SJSA1 (cell line): ENCODE results near the gene SPARCL1. TPM values are rescaled to one million over a fixed set of nuclear protein-coding genes. Genes with fewer than 3 reads are reported as not detected.

Source experiments
- DNase-seq, 2 experiments: peaks; one replicate each; pipeline ENCODE4 v3.0.0-alpha.2; 2015 to 2020; ENCODE audit warnings: low spot score in 2 of 2, low read depth in 1 of 2
- H3K27ac ChIP-seq: fragments of 250-450 bp; sonication (Bioruptor Pico); 2 replicates; pipeline ENCODE4 v1.5.1; 2020; ENCODE audit warnings: mild to moderate bottlenecking, moderate library complexity
- H3K27me3 ChIP-seq: fragments of 250-450 bp; sonication (Bioruptor Pico); replicated peaks from 2 replicates; pipeline ENCODE4 v1.5.1; 2020; ENCODE audit warnings: mild to moderate bottlenecking, moderate library complexity
- H3K36me3 ChIP-seq: fragments of 250-450 bp; sonication (Bioruptor Pico); 2 replicates; pipeline ENCODE4 v1.5.1; 2020; ENCODE audit warnings: mild to moderate bottlenecking
- H3K4me1 ChIP-seq: fragments of 250-450 bp; sonication (Bioruptor Pico); replicated peaks from 2 replicates; pipeline ENCODE4 v1.6.1; 2021; ENCODE audit warnings: mild to moderate bottlenecking
- H3K4me3 ChIP-seq: fragments of 250-450 bp; sonication (Bioruptor Pico); 2 replicates; pipeline ENCODE4 v1.5.1; 2020; ENCODE audit warnings: mild to moderate bottlenecking
- H3K9me3 ChIP-seq: fragments of 250-450 bp; sonication (Bioruptor Pico); replicated peaks from 2 replicates; pipeline ENCODE4 v1.5.1; 2020; ENCODE audit warnings: mild to moderate bottlenecking
- total RNA-seq: library from RNA; depleted of rRNA; stranded (reverse); fragments of >200 nt; shearing (Covaris generic); gene quantifications from 2 replicates; pipeline ENCODE4 v1.2.3, GENCODE V29; 2014

Gene SPARCL1
- total RNA-seq, 1 experiment from 2014 or later: not detected

DNA sequence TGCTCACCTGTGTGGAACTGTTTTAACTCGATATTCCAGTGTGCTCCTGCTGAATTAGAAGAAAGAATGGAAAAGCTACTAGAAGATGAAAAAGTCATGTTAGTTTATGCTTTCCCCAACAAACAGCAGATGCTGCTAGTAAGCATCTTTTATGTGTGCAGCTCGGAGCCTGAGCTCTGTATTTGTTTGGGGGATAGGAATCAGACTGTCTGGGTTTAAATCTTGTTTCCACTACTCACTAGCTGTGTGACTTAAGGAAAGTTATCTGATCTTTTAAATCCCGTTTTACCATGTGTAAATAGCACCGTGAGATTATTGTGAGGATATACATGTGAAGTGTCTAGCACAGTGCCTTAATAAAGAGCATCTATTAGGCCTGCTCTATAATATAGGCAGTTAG lies 24.0 kb upstream of the SPARCL1 start:
- DNase-seq: no peak
- H3K36me3 ChIP-seq: no peaks in the 10 kb centered on the region
- no peak overlapping the region for H3K4me3 ChIP-seq
- no peak overlapping the region for H3K27ac ChIP-seq
- no peaks in the 10 kb centered on the region for H3K9me3 ChIP-seq
- no peaks in the 10 kb centered on the region for H3K27me3 ChIP-seq
- no peaks in the 10 kb centered on the region for H3K4me1 ChIP-seq

DNA sequence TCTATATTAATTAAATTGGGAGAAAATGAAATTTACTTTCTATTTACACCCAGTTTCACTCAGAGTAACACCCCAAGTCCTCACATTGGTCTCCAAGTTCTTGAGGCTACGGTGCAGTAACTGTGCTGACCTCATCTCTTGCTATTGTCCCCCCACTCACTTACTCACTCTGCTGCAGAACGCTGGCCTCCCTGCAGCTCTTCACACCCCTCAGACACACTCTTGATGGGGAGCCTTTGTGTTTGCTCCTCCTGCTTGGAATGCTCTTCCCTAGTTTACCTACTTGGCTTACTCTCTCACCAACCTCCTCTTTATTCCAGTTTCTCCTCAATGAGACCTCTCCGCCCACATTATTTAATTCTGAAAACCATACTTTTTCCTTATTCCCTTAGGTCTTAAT lies 22.2 kb upstream of the SPARCL1 start:
- Histone ChIP-seq H3K27ac (no peak overlapping the region), H3K4me1 (no peaks in the 10 kb centered on the region), H3K9me3 (no peaks in the 10 kb centered on the region), H3K27me3 (no peaks in the 10 kb centered on the region), H3K4me3 (no peak overlapping the region), H3K36me3 (no peaks in the 10 kb centered on the region)
- no peak for DNase-seq

GRCh38 chr4:87547016-87547708 lies 18.0 kb upstream of the SPARCL1 start:
- no peak for DNase-seq
- Histone ChIP-seq H3K27ac (no peak overlapping the region), H3K27me3 (no peaks in the 10 kb centered on the region), H3K4me3 (no peak overlapping the region), H3K9me3 (no peaks in the 10 kb centered on the region), H3K36me3 (no peaks in the 10 kb centered on the region), H3K4me1 (no peaks in the 10 kb centered on the region)

DNA sequence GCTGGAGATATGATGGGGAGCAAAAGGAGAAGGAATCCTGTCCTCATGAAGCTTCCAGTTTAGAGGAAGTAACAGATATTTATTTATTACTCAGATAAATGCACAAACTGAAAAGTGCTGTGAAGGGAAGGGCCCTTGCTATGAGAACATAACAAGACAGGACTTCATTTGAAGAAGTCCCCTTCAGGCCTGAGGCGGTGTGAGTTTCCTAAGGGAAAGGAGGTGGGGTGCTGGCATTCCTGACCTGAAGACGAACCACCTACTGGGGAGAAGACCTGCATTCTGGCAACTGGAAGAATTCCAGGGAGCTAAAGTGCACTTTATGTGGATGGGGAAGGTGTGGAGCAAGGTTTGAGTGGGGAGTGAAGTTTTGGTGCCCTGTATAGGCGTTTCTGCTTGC lies 15.9 kb upstream of the SPARCL1 start:
- 0 out of 2 replicates have a peak, but pooled peaks cover 4% of the 10 kb centered on the region for H3K27me3 ChIP-seq
- H3K36me3 ChIP-seq: no peaks in the 10 kb centered on the region
- H3K27ac ChIP-seq: no peak overlapping the region
- H3K4me3 ChIP-seq: no peak overlapping the region
- H3K4me1 ChIP-seq: no peaks in the 10 kb centered on the region
- H3K9me3 ChIP-seq: no peaks in the 10 kb centered on the region
- no peak for DNase-seq

GRCh38 chr4:87543835-87544461 lies 14.8 kb upstream of the SPARCL1 start:
- DNase-seq: peak in 1 of 2 experiments; percentile 11
- no peak overlapping the region for H3K27ac ChIP-seq
- no peak overlapping the region for H3K4me3 ChIP-seq
- H3K9me3 ChIP-seq: no peaks in the 10 kb centered on the region
- no peaks in the 10 kb centered on the region for H3K4me1 ChIP-seq
- H3K27me3 ChIP-seq: 0 out of 2 replicates have a peak, but pooled peaks cover 4% of the 10 kb centered on the region
- H3K36me3 ChIP-seq: no peaks in the 10 kb centered on the region

DNA sequence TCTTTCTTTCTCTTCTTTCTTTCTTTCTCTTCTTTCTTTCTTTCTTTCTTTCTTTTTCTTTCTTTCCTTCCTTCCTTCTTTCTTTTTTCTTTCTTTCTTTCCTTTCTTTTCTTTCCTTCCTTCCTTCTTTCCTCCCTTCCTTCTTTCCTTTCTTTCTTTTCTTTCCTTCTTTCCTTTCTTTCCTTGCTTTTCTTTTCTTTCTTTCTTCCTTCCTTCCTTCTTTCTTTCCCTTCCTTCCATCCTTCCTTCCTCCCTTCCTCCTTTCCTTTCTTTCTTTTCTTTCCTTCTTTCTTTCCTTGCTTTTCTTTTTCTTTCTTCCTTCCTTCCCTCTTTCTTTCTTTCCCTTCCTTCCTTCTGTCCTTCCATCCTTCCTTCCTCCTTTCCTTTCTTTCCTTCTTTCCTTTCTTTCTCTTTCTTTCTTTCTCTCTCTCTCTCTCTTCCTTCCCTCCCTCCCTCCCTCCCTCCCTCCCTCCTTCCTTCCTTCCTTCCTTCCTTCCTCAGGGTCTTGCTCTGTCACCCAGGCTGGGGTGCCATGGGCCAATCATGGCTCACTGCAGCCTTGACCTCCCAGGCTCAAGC lies 13.6 kb upstream of the SPARCL1 start:
- Histone ChIP-seq H3K9me3 (no peaks in the 10 kb centered on the region), H3K4me3 (no peak overlapping the region), H3K4me1 (no peaks in the 10 kb centered on the region), H3K36me3 (no peaks in the 10 kb centered on the region), H3K27me3 (0 out of 2 replicates have a peak, but pooled peaks cover 4% of the 10 kb centered on the region), H3K27ac (no peak overlapping the region)
- DNase-seq: no peak

DNA sequence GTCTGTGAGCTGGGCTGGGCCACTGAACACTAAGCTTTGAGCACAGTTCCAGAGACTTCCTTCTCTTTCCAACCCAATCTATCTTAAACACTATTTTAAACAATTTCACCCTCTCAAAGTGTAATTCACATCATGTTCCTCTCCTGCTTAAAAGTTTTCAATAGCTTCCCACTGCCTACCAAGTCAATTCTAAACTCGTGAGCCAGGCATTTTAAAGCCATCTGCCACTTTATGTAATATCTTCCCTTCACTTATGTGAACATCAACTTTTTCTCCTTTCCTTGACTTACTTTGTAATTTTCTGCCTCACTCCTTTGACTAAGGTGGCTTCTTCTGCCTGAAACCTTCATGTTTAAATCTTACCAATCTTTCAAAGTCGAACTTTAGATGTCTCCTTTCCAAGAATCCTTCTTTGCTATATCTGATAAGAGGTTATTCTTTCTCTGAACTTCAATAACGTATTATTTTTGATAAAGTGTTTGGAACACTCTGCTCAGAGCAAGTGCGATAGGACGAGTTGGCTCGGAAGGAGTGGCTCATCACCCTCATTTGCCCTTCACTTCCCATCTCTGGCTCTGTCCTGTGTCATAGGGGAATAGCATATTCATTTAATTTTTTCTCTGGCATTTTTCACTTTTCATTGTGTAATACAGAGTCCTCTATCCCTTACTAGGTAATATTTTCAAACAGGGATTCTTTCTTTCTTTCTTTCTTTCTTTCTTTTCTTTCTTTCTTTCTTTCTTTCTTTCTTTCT lies 13.0 kb upstream of the SPARCL1 start:
- no peaks in the 10 kb centered on the region for H3K4me1 ChIP-seq
- H3K27ac ChIP-seq: no peak overlapping the region
- no peaks in the 10 kb centered on the region for H3K9me3 ChIP-seq
- DNase-seq: no peak
- no peak overlapping the region for H3K4me3 ChIP-seq
- no peaks in the 10 kb centered on the region for H3K36me3 ChIP-seq
- H3K27me3 ChIP-seq: 0 out of 2 replicates have a peak, but pooled peaks cover 4% of the 10 kb centered on the region

- H3K4me3 ChIP-seq: no peak overlapping the region
- no peak for DNase-seq
- H3K27me3 ChIP-seq: 0 out of 2 replicates have a peak, but pooled peaks cover 4% of the 10 kb centered on the region
- no peak overlapping the region for H3K27ac ChIP-seq
- H3K36me3 ChIP-seq: no peaks in the 10 kb centered on the region
- H3K4me1 ChIP-seq: no peaks in the 10 kb centered on the region
- H3K9me3 ChIP-seq: no peaks in the 10 kb centered on the region
These were observed 12.3 kb upstream of the SPARCL1 start for GRCh38 chr4:87541521-87541920.

GRCh38 chr4:87540146-87541058 lies 11.2 kb upstream of the SPARCL1 start:
- Histone ChIP-seq H3K4me1 (no peaks in the 10 kb centered on the region), H3K27ac (no peak overlapping the region), H3K9me3 (no peaks in the 10 kb centered on the region), H3K27me3 (0 out of 2 replicates have a peak, but pooled peaks cover 4% of the 10 kb centered on the region), H3K4me3 (no peak overlapping the region), H3K36me3 (no peaks in the 10 kb centered on the region)
- DNase-seq: no peak

- DNase-seq: no peak
- Histone ChIP-seq H3K27ac (no peak overlapping the region), H3K4me1 (no peaks in the 10 kb centered on the region), H3K4me3 (no peak overlapping the region), H3K36me3 (no peaks in the 10 kb centered on the region), H3K27me3 (no peaks in the 10 kb centered on the region), H3K9me3 (no peaks in the 10 kb centered on the region)
These were observed 3.7 kb upstream of the SPARCL1 start for GRCh38 chr4:87532907-87533306.

- H3K4me1 ChIP-seq: no peaks in the 10 kb centered on the region
- H3K27me3 ChIP-seq: no peaks in the 10 kb centered on the region
- H3K4me3 ChIP-seq: no peak overlapping the region
- no peak for DNase-seq
- H3K27ac ChIP-seq: no peak overlapping the region
- H3K9me3 ChIP-seq: no peaks in the 10 kb centered on the region
- no peaks in the 10 kb centered on the region for H3K36me3 ChIP-seq
These were observed 2.9 kb upstream of the SPARCL1 start for GRCh38 chr4:87532109-87532508.

DNA sequence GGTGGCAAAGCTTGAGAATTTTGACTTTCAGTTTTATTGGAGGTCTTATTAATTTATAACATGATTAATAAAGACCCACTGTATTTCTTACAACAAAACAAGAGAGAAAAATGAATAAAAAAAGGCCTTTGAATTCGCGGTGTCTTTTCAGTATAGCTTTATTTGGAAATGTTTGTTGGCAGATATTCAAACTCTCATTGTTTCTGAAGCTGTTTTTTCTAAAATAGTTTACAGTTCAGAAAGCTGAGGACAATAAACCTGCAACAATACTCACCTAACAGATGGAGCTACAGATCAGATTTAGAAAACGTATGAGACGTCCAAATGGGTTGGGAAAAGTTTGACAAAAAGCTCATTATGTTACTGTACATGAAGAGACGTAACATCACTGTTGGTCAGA lies 2.4 kb upstream of the SPARCL1 start:
- Histone ChIP-seq H3K27ac (no peak overlapping the region), H3K4me1 (no peaks in the 10 kb centered on the region), H3K9me3 (no peaks in the 10 kb centered on the region), H3K4me3 (no peak overlapping the region), H3K36me3 (no peaks in the 10 kb centered on the region), H3K27me3 (no peaks in the 10 kb centered on the region)
- no peak for DNase-seq

DNA sequence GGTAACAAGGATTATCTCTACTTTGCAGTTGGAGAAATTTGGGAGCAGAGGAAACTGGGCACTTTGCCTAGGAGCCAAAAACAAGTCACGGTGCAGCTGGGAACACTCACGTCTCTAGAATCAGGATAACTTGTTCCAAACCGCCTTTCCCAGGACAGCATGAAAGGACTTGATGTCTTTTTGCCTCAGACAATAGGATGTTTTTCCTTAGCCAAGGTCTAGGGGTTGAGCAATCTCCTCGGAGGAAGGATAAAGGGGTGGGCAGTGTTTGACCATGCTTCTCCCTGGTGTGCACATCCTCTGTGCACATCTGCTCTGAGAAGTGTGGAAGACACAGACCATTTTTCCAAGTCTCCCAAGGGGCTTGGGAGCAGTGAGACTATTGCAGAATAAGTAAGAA lies 1.7 kb upstream of the SPARCL1 start:
- no peak overlapping the region for H3K4me3 ChIP-seq
- DNase-seq: no peak
- H3K27me3 ChIP-seq: no peaks in the 10 kb centered on the region
- H3K4me1 ChIP-seq: no peaks in the 10 kb centered on the region
- H3K9me3 ChIP-seq: no peaks in the 10 kb centered on the region
- H3K27ac ChIP-seq: no peak overlapping the region
- H3K36me3 ChIP-seq: no peaks in the 10 kb centered on the region
